ENCODE results near the gene CLASRP. TPM values are rescaled to one million over a fixed set of nuclear protein-coding genes. Genes with fewer than 3 reads are reported as not detected.

The CLASRP gene
- polyA plus RNA-seq, 2 donors = 42.6 to 132 TPM

GRCh38 chr19:45107621-45108150, 68.8 kb downstream of the CLASRP start:
- 82 to 83% methylated on average over 12 of the region's 12 CpGs for WGBS, 2 donors
- no peaks in the 10 kb centered on the region for H3K9me3 ChIP-seq (ENCODE audit: control insufficient read depth in 2 of 2, insufficient read depth in 1 of 2, low read depth in 1 of 2, low read length in 1 of 2)
- H3K27ac ChIP-seq (ENCODE audit: low read depth in 2 of 2, low read length in 1 of 2) = no peak overlapping the region
- H3K4me1 ChIP-seq (ENCODE audit: control insufficient read depth in 2 of 2, insufficient read depth in 2 of 2, low read length in 1 of 2) = peaks cover 10 to 26% of the 10 kb centered on the region in 2 donors
- no peak overlapping the region for H3K4me3 ChIP-seq (ENCODE audit: low read depth in 1 of 2, low read length in 2 of 2)
- no peaks in the 10 kb centered on the region for H3K27me3 ChIP-seq (ENCODE audit: control insufficient read depth in 1 of 2, insufficient read depth in 2 of 2, low read length in 2 of 2)
- peaks cover 0 to 5% of the 10 kb centered on the region in 2 donors for H3K36me3 ChIP-seq (ENCODE audit: control insufficient read depth in 2 of 2, insufficient read depth in 2 of 2, low read length in 1 of 2)

GRCh38 chr19:45110851-45111266, 72.0 kb downstream of the CLASRP start:
- Histone ChIP-seq H3K27me3 (ENCODE audit: control insufficient read depth in 1 of 2, insufficient read depth in 2 of 2, low read length in 2 of 2) (no peaks in the 10 kb centered on the region), H3K4me3 (ENCODE audit: low read depth in 1 of 2, low read length in 2 of 2) (no peak overlapping the region), H3K9me3 (ENCODE audit: control insufficient read depth in 2 of 2, insufficient read depth in 1 of 2, low read depth in 1 of 2, low read length in 1 of 2) (no peaks in the 10 kb centered on the region), H3K4me1 (ENCODE audit: control insufficient read depth in 2 of 2, insufficient read depth in 2 of 2, low read length in 1 of 2) (peaks cover 7 to 19% of the 10 kb centered on the region in 2 donors), H3K36me3 (ENCODE audit: control insufficient read depth in 2 of 2, insufficient read depth in 2 of 2, low read length in 1 of 2) (peaks cover 0 to 2% of the 10 kb centered on the region in 2 donors), H3K27ac (ENCODE audit: low read depth in 2 of 2, low read length in 1 of 2) (no peak overlapping the region)
- WGBS, 2 donors = 74 to 81% methylated on average over 5 of the region's 5 CpGs

GRCh38 chr19:45112111-45112827, 73.4 kb downstream of the CLASRP start:
- H3K27me3 ChIP-seq (ENCODE audit: control insufficient read depth in 1 of 2, insufficient read depth in 2 of 2, low read length in 2 of 2) = no peaks in the 10 kb centered on the region
- H3K36me3 ChIP-seq (ENCODE audit: control insufficient read depth in 2 of 2, insufficient read depth in 2 of 2, low read length in 1 of 2) = peaks cover 0 to 8% of the 10 kb centered on the region in 2 donors
- peaks cover 7 to 29% of the 10 kb centered on the region in 2 donors for H3K4me1 ChIP-seq (ENCODE audit: control insufficient read depth in 2 of 2, insufficient read depth in 2 of 2, low read length in 1 of 2)
- no peak overlapping the region for H3K4me3 ChIP-seq (ENCODE audit: low read depth in 1 of 2, low read length in 2 of 2)
- H3K9me3 ChIP-seq (ENCODE audit: control insufficient read depth in 2 of 2, insufficient read depth in 1 of 2, low read depth in 1 of 2, low read length in 1 of 2) = no peaks in the 10 kb centered on the region
- no peak overlapping the region for H3K27ac ChIP-seq (ENCODE audit: low read depth in 2 of 2, low read length in 1 of 2)
- WGBS, 2 donors = 83 to 92% methylated on average over 11 of the region's 11 CpGs

GRCh38 chr19:45113628-45114027, 74.8 kb downstream of the CLASRP start:
- no peak overlapping the region for H3K4me3 ChIP-seq (ENCODE audit: low read depth in 1 of 2, low read length in 2 of 2)
- H3K4me1 ChIP-seq (ENCODE audit: control insufficient read depth in 2 of 2, insufficient read depth in 2 of 2, low read length in 1 of 2) = peaks cover 7 to 34% of the 10 kb centered on the region in 2 donors
- H3K27ac ChIP-seq (ENCODE audit: low read depth in 2 of 2, low read length in 1 of 2) = no peak overlapping the region
- 46 to 49% methylated on average over 9 of the region's 9 CpGs for WGBS, 2 donors
- peaks cover 0 to 8% of the 10 kb centered on the region in 2 donors for H3K36me3 ChIP-seq (ENCODE audit: control insufficient read depth in 2 of 2, insufficient read depth in 2 of 2, low read length in 1 of 2)
- H3K27me3 ChIP-seq (ENCODE audit: control insufficient read depth in 1 of 2, insufficient read depth in 2 of 2, low read length in 2 of 2) = no peaks in the 10 kb centered on the region
- no peaks in the 10 kb centered on the region for H3K9me3 ChIP-seq (ENCODE audit: control insufficient read depth in 2 of 2, insufficient read depth in 1 of 2, low read depth in 1 of 2, low read length in 1 of 2)

- peaks cover 0 to 8% of the 10 kb centered on the region in 2 donors for H3K36me3 ChIP-seq (ENCODE audit: control insufficient read depth in 2 of 2, insufficient read depth in 2 of 2, low read length in 1 of 2)
- H3K27me3 ChIP-seq (ENCODE audit: control insufficient read depth in 1 of 2, insufficient read depth in 2 of 2, low read length in 2 of 2) = no peaks in the 10 kb centered on the region
- WGBS, 2 donors = 68 to 78% methylated on average over 4 of the region's 4 CpGs
- H3K4me3 ChIP-seq (ENCODE audit: low read depth in 1 of 2, low read length in 2 of 2) = no peak overlapping the region
- no peak overlapping the region for H3K27ac ChIP-seq (ENCODE audit: low read depth in 2 of 2, low read length in 1 of 2)
- H3K4me1 ChIP-seq (ENCODE audit: control insufficient read depth in 2 of 2, insufficient read depth in 2 of 2, low read length in 1 of 2) = peaks cover 7 to 34% of the 10 kb centered on the region in 2 donors
- H3K9me3 ChIP-seq (ENCODE audit: control insufficient read depth in 2 of 2, insufficient read depth in 1 of 2, low read depth in 1 of 2, low read length in 1 of 2) = no peaks in the 10 kb centered on the region
These were observed 75.3 kb downstream of the CLASRP start for GRCh38 chr19:45114116-45114515.

- WGBS, 2 donors = 93 to 94% methylated on average over 21 of the region's 21 CpGs
- H3K36me3 ChIP-seq (ENCODE audit: control insufficient read depth in 2 of 2, insufficient read depth in 2 of 2, low read length in 1 of 2) = peaks cover 0 to 6% of the 10 kb centered on the region in 2 donors
- H3K4me3 ChIP-seq (ENCODE audit: low read depth in 1 of 2, low read length in 2 of 2) = no peak overlapping the region
- no peak overlapping the region for H3K27ac ChIP-seq (ENCODE audit: low read depth in 2 of 2, low read length in 1 of 2)
- no peaks in the 10 kb centered on the region for H3K27me3 ChIP-seq (ENCODE audit: control insufficient read depth in 1 of 2, insufficient read depth in 2 of 2, low read length in 2 of 2)
- H3K4me1 ChIP-seq (ENCODE audit: control insufficient read depth in 2 of 2, insufficient read depth in 2 of 2, low read length in 1 of 2) = peaks cover 7 to 40% of the 10 kb centered on the region in 2 donors
- H3K9me3 ChIP-seq (ENCODE audit: control insufficient read depth in 2 of 2, insufficient read depth in 1 of 2, low read depth in 1 of 2, low read length in 1 of 2) = no peaks in the 10 kb centered on the region
These were observed 77.2 kb downstream of the CLASRP start for GRCh38 chr19:45115809-45116615.

- Histone ChIP-seq H3K9me3 (ENCODE audit: control insufficient read depth in 2 of 2, insufficient read depth in 1 of 2, low read depth in 1 of 2, low read length in 1 of 2) (no peaks in the 10 kb centered on the region), H3K36me3 (ENCODE audit: control insufficient read depth in 2 of 2, insufficient read depth in 2 of 2, low read length in 1 of 2) (peaks cover 0 to 6% of the 10 kb centered on the region in 2 donors), H3K27me3 (ENCODE audit: control insufficient read depth in 1 of 2, insufficient read depth in 2 of 2, low read length in 2 of 2) (no peaks in the 10 kb centered on the region), H3K27ac (ENCODE audit: low read depth in 2 of 2, low read length in 1 of 2) (no peak overlapping the region), H3K4me1 (ENCODE audit: control insufficient read depth in 2 of 2, insufficient read depth in 2 of 2, low read length in 1 of 2) (peaks cover 4 to 48% of the 10 kb centered on the region in 2 donors), H3K4me3 (ENCODE audit: low read depth in 1 of 2, low read length in 2 of 2) (no peak overlapping the region)
- 39 to 45% methylated on average over 16 of the region's 16 CpGs for WGBS, 2 donors
These were observed 78.3 kb downstream of the CLASRP start for GRCh38 chr19:45117167-45117594.

GRCh38 chr19:45117671-45118070, 78.8 kb downstream of the CLASRP start:
- WGBS, 2 donors = 47 to 61% methylated on average over 12 of the region's 12 CpGs
- H3K4me1 ChIP-seq (ENCODE audit: control insufficient read depth in 2 of 2, insufficient read depth in 2 of 2, low read length in 1 of 2) = peaks cover 6 to 48% of the 10 kb centered on the region in 2 donors
- H3K27me3 ChIP-seq (ENCODE audit: control insufficient read depth in 1 of 2, insufficient read depth in 2 of 2, low read length in 2 of 2) = no peaks in the 10 kb centered on the region
- no peak overlapping the region for H3K27ac ChIP-seq (ENCODE audit: low read depth in 2 of 2, low read length in 1 of 2)
- H3K36me3 ChIP-seq (ENCODE audit: control insufficient read depth in 2 of 2, insufficient read depth in 2 of 2, low read length in 1 of 2) = peaks cover 0 to 6% of the 10 kb centered on the region in 2 donors
- no peak overlapping the region for H3K4me3 ChIP-seq (ENCODE audit: low read depth in 1 of 2, low read length in 2 of 2)
- H3K9me3 ChIP-seq (ENCODE audit: control insufficient read depth in 2 of 2, insufficient read depth in 1 of 2, low read depth in 1 of 2, low read length in 1 of 2) = no peaks in the 10 kb centered on the region

- peaks cover 7 to 48% of the 10 kb centered on the region in 2 donors for H3K4me1 ChIP-seq (ENCODE audit: control insufficient read depth in 2 of 2, insufficient read depth in 2 of 2, low read length in 1 of 2)
- H3K36me3 ChIP-seq (ENCODE audit: control insufficient read depth in 2 of 2, insufficient read depth in 2 of 2, low read length in 1 of 2) = peaks cover 0 to 6% of the 10 kb centered on the region in 2 donors
- no peaks in the 10 kb centered on the region for H3K27me3 ChIP-seq (ENCODE audit: control insufficient read depth in 1 of 2, insufficient read depth in 2 of 2, low read length in 2 of 2)
- H3K4me3 ChIP-seq (ENCODE audit: low read depth in 1 of 2, low read length in 2 of 2) = no peak overlapping the region
- WGBS, 2 donors = 78 to 82% methylated on average over 5 of the region's 5 CpGs
- no peaks in the 10 kb centered on the region for H3K9me3 ChIP-seq (ENCODE audit: control insufficient read depth in 2 of 2, insufficient read depth in 1 of 2, low read depth in 1 of 2, low read length in 1 of 2)
- H3K27ac ChIP-seq (ENCODE audit: low read depth in 2 of 2, low read length in 1 of 2) = no peak overlapping the region
These were observed 79.3 kb downstream of the CLASRP start for GRCh38 chr19:45118106-45118505.

Data from esophagus (tissue), 2 donors.